Fibroblast of pulmonary artery (primary cell): ENCODE data around the gene AIFM2.

Source experiments
- DNase-seq: peaks from one replicate; pipeline ENCODE4 v3.0.0-alpha.2; 2010; ENCODE audit warnings: low read depth
- H3K4me3 ChIP-seq: replicated peaks from 2 replicates; pipeline ENCODE4 v1.5.1; 2011; ENCODE audit warnings: low read depth, mild to moderate bottlenecking, control low read depth, low read length, moderate library complexity
- TF ChIP-seq, protein P1 (sequence below): IDR thresholded peaks from 2 replicates; pipeline ENCODE4 v1.5.1; 2011; ENCODE audit warnings: mild to moderate bottlenecking, control low read depth, low read length, inconsistent platforms; ENCODE audit errors: missing control alignments

AIFM2 gene

DNA sequence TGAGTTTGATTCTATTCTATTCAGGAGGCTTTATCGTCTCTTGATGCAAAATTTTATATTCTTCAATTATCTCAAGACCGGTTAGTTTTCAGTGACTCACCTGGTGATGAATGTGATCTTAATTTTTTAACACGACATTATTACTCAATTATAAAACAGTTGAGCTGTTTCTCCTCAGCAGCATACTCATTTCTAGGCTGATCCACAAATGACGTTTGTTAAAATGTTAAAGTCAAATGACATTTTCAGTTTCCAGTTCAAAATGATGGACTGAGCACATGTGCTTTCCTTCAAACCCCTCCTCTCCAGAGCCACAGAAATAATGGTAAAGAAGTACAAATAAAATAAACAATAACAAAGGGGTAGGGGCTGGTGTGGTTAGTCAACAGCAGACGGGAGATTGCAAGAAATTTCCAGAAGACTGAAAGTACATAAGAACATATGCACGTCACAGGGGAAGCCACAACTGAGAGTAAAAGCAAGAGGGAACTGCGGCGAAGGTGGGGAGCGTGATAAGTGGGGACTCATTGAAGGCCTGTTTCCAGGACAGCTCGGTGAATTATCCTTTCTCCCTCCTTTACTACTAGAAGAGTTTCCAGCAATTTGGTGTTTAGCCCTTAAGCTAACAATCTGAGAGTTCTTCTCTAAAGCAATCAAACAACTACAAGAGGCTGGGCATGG, 69.1 kb downstream of the AIFM2 start:
- TF ChIP-seq, protein P1, sequence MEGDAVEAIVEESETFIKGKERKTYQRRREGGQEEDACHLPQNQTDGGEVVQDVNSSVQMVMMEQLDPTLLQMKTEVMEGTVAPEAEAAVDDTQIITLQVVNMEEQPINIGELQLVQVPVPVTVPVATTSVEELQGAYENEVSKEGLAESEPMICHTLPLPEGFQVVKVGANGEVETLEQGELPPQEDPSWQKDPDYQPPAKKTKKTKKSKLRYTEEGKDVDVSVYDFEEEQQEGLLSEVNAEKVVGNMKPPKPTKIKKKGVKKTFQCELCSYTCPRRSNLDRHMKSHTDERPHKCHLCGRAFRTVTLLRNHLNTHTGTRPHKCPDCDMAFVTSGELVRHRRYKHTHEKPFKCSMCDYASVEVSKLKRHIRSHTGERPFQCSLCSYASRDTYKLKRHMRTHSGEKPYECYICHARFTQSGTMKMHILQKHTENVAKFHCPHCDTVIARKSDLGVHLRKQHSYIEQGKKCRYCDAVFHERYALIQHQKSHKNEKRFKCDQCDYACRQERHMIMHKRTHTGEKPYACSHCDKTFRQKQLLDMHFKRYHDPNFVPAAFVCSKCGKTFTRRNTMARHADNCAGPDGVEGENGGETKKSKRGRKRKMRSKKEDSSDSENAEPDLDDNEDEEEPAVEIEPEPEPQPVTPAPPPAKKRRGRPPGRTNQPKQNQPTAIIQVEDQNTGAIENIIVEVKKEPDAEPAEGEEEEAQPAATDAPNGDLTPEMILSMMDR: no peak
- H3K4me3 ChIP-seq: no peak overlapping the region
- no peak for DNase-seq
